B cell (primary cell): ENCODE results near the gene DLAT. TPM values are rescaled to one million over a fixed set of nuclear protein-coding genes. Genes with fewer than 3 reads are reported as not detected.

ENCODE experiments used
- ATAC-seq: fragments of 200-7000 bp; cut with Tn5 transposase; one replicate; pipeline ENCODE4 v1.10.0; 2021; ENCODE audit warnings: low read depth, mild to moderate bottlenecking, moderate number of reproducible peaks, moderate library complexity
- CTCF ChIA-PET: fragments of 350-600 bp; sonication (Branson Sonifier 250); formaldehyde crosslinking; loops from one replicate; lab custom pipeline; 2021; ENCODE audit warnings: antibody characterized with exemption, inconsistent platforms; lab: Charles Lee
- POLR2A ChIA-PET: fragments of 350-600 bp; sonication (Branson Sonifier 250); formaldehyde crosslinking; loops from one replicate; lab custom pipeline; 2021; ENCODE audit warnings: antibody characterized with exemption; lab: Charles Lee
- DNase-seq: peaks from one replicate; pipeline ENCODE4 v3.0.0; 2013
- H2AFZ ChIP-seq: 2 replicates; pipeline ENCODE4 v1.6.1; 2012; ENCODE audit warnings: mild to moderate bottlenecking, low read depth, low read length; ENCODE audit not compliant: insufficient read depth, poor library complexity, severe bottlenecking
- H3K27ac ChIP-seq, 2 donors: 1 replicate in 1 of 2; 2 replicates in 1 of 2; pipeline ENCODE4 v1.5.1; 2012 to 2013; ENCODE audit warnings: low read length in 2 of 2, mild to moderate bottlenecking in 2 of 2, moderate library complexity in 1 of 2
- H3K27me3 ChIP-seq, 4 experiments: fragments of 200-600 bp in 1 of 4; sonication (generic) in 1 of 4; replicated peaks in 1 of 4; 1 replicate in 2 of 4; 2 replicates in 2 of 4; pipeline versions ENCODE4 v1.6.1 to v1.7.0; 2013 to 2016; ENCODE audit warnings: low read length in 3 of 4, mild to moderate bottlenecking in 2 of 4, mixed read lengths in 1 of 4, moderate library complexity in 1 of 4; ENCODE audit not compliant: insufficient read depth in 4 of 4, control insufficient read depth in 3 of 4; ENCODE audit errors: control extremely low read depth in 1 of 4
- H3K36me3 ChIP-seq, 2 experiments: replicated peaks in 1 of 2; 1 replicate in 1 of 2; 2 replicates in 1 of 2; pipeline versions ENCODE4 v1.6.1 to v1.7.1; 2013; ENCODE audit warnings: low read length in 1 of 2; ENCODE audit not compliant: insufficient read depth in 2 of 2, control insufficient read depth in 1 of 2; ENCODE audit errors: control extremely low read depth in 1 of 2, extremely low read depth in 1 of 2
- H3K4me1 ChIP-seq, 2 donors: fragments of 200-600 bp in 1 of 2; sonication (generic) in 1 of 2; 1 replicate in 1 of 2; 2 replicates in 1 of 2; pipeline versions ENCODE4 v1.5.1 to v1.6.1; 2013 to 2017; ENCODE audit warnings: low read length in 2 of 2; ENCODE audit not compliant: control insufficient read depth in 2 of 2, insufficient read depth in 2 of 2
- H3K4me2 ChIP-seq: replicated peaks from 2 replicates; pipeline ENCODE3; 2012; ENCODE audit warnings: mild to moderate bottlenecking, low read depth, low read length; ENCODE audit not compliant: poor library complexity, severe bottlenecking
- H3K4me3 ChIP-seq, 5 experiments: fragments of 200-600 bp in 1 of 5; sonication (generic) in 1 of 5; 1 replicate in 3 of 5; 2 replicates in 2 of 5; pipeline versions ENCODE4 v1.5.1 to v1.7.0; 2011 to 2016; ENCODE audit warnings: low read length in 4 of 5, mild to moderate bottlenecking in 4 of 5, low read depth in 2 of 5, control low read depth in 1 of 5, moderate library complexity in 1 of 5; ENCODE audit not compliant: insufficient read depth in 1 of 5; ENCODE audit errors: control extremely low read depth in 1 of 5, extremely low read depth in 1 of 5
- H3K79me2 ChIP-seq: fragments of 200-600 bp; sonication (generic); one replicate; pipeline ENCODE4 v1.6.0; 2016; ENCODE audit warnings: low read length; ENCODE audit not compliant: control insufficient read depth, insufficient read depth
- H3K9ac ChIP-seq: fragments of 200-600 bp; sonication (generic); 2 replicates; pipeline ENCODE4 v1.6.1; 2017; ENCODE audit warnings: mild to moderate bottlenecking, low read length, moderate library complexity
- H3K9me3 ChIP-seq, 3 donors: one replicate each; pipeline versions ENCODE4 v1.6.1 to v1.7.1; 2013; ENCODE audit warnings: low read length in 2 of 3; ENCODE audit not compliant: control insufficient read depth in 2 of 3, insufficient read depth in 1 of 3; ENCODE audit errors: control extremely low read depth in 1 of 3
- H4K20me1 ChIP-seq: 2 replicates; pipeline ENCODE4 v1.6.0; 2012; ENCODE audit warnings: mild to moderate bottlenecking, low read length; ENCODE audit not compliant: insufficient read depth, control insufficient read depth, poor library complexity, severe bottlenecking
- H3K27ac Mint-ChIP-seq: one replicate; pipeline ENCODE4 v1.8.0; 2021; ENCODE audit warnings: mixed read lengths
- H3K27me3 Mint-ChIP-seq: one replicate; pipeline ENCODE4 v1.8.0; 2021; ENCODE audit warnings: mixed read lengths
- H3K4me1 Mint-ChIP-seq: one replicate; pipeline ENCODE4 v1.8.0; 2021; ENCODE audit warnings: mixed read lengths
- H3K4me3 Mint-ChIP-seq: one replicate; pipeline ENCODE4 v1.8.0; 2021; ENCODE audit warnings: mixed read lengths
- H3K9me3 Mint-ChIP-seq: one replicate; pipeline ENCODE4 v1.8.0; 2022; ENCODE audit warnings: mixed read lengths; ENCODE audit not compliant: insufficient read depth
- CTCF ChIP-seq: fragments of 200-600 bp; IDR thresholded peaks from one replicate; pipeline ENCODE4 v1.8.0; 2022; ENCODE audit warnings: antibody characterized with exemption, mild to moderate bottlenecking
- EZH2 ChIP-seq: IDR thresholded peaks from 2 replicates; pipeline ENCODE4 v1.6.1; 2012; ENCODE audit warnings: borderline replicate concordance, low read depth, mild to moderate bottlenecking, moderate library complexity, low read length; ENCODE audit not compliant: insufficient read depth, poor library complexity, severe bottlenecking
- WGBS: methylation state at CpG from one replicate; pipeline ENCODE4 v1.1.5; 2013; ENCODE audit warnings: missing lambda C conversion rate; ENCODE audit not compliant: insufficient coverage; 5-methylcytosine and 5-hydroxymethylcytosine counted together
- intact Hi-C: fragments of 100-400 bp; cut with micrococcal nuclease; formaldehyde crosslinking; loops from one replicate; pipeline ENCODE4 v1.10.0; 2022
- polyA plus RNA-seq: library from polyadenylated mRNA; depleted of rRNA; stranded (reverse); fragments of >200 nt; gene quantifications from 2 replicates; pipeline ENCODE4 v1.2.3, GENCODE V29; 2012
- total RNA-seq, 2 donors: library from RNA; stranded (reverse); fragments of 120-200 nt in 1 of 2; gene quantifications; 1 replicate in 1 of 2; 2 replicates in 1 of 2; pipeline versions ENCODE4 v1.2.3 to v1.2.4, GENCODE V29; 2013 to 2022

DLAT gene
- total and polyA plus RNA-seq, 2 donors (not counting 1 experiment from before 2014, with no cell fraction given), result 8.9 to 19.8 TPM

GRCh38 chr11:112002491-112003216 lies 22.6 kb upstream of the DLAT start:
- Histone ChIP-seq H3K4me3 (no peak overlapping the region), H4K20me1 (no peaks in the 10 kb centered on the region), H3K4me1 (peaks cover 0 to 5% of the 10 kb centered on the region in 2 donors), H3K4me2 (no peak overlapping the region), H3K27ac (no peak overlapping the region), H2AFZ (no peak overlapping the region), H3K36me3 (no peaks in the 10 kb centered on the region), H3K9me3 (no peaks in the 10 kb centered on the region), H3K79me2 (no peaks in the 10 kb centered on the region), H3K9ac (no peak overlapping the region), H3K27me3 (no peaks in the 10 kb centered on the region)
- ATAC-seq, result no peak
- POLR2A ChIA-PET, result no interaction called here
- Mint-ChIP-seq H3K9me3 (no peaks in the 10 kb centered on the region), H3K27ac (no peak overlapping the region), H3K27me3 (peaks cover 19% of the 10 kb centered on the region), H3K4me3 (no peak overlapping the region), H3K4me1 (peaks cover 7% of the 10 kb centered on the region)
- TF ChIP-seq CTCF (no peak), EZH2 (no peak)
- DNase-seq, result no peak
- CTCF ChIA-PET, result interaction anchor here (0.8 kb wide), 1 partner anchor 71 kb away, joined by 3 read pairs; no protein-coding TSS in a partner anchor
- intact Hi-C loops, result no loop called here
- WGBS, result 90% methylated on average over 2 of the region's 6 CpGs

- ChIA-PET POLR2A (no interaction called here), CTCF (interaction anchor here (0.7 to 1.5 kb wide), 3 partner anchors 11 to 82 kb away, joined by 3 read pairs; partner anchors contain the start of genes SDHD and TIMM8B)
- Mint-ChIP-seq H3K4me1 (peaks cover 4% of the 10 kb centered on the region), H3K27ac (no peak overlapping the region), H3K27me3 (peaks cover 19% of the 10 kb centered on the region), H3K9me3 (no peaks in the 10 kb centered on the region), H3K4me3 (no peak overlapping the region)
- Histone ChIP-seq H3K79me2 (no peaks in the 10 kb centered on the region), H2AFZ (peak overlapping the region; percentile 32), H3K4me2 (no peak overlapping the region), H3K36me3 (no peaks in the 10 kb centered on the region), H3K9ac (no peak overlapping the region), H4K20me1 (no peaks in the 10 kb centered on the region), H3K27me3 (no peaks in the 10 kb centered on the region), H3K4me3 (no peak overlapping the region), H3K4me1 (peaks cover 0 to 5% of the 10 kb centered on the region in 2 donors), H3K27ac (no peak overlapping the region), H3K9me3 (no peaks in the 10 kb centered on the region)
- WGBS, result 54% methylated on average over 3 of the region's 4 CpGs
- peak; percentile 57 for DNase-seq
- peak; percentile 78 for TF ChIP-seq CTCF
- no peak for TF ChIP-seq EZH2
- intact Hi-C loops, result no loop called here
- peak; percentile 80 for ATAC-seq
These were observed 20.8 kb upstream of the DLAT start for GRCh38 chr11:112004389-112004788.
